GM23338 (cell line): ENCODE results near the gene USH1C. TPM values are rescaled to one million over a fixed set of nuclear protein-coding genes. Genes with fewer than 3 reads are reported as not detected.

Experiments
- ATAC-seq: fragments of 200-7000 bp; cut with Tn5 transposase; 3 replicates; pipeline ENCODE4 v1.9.1; 2020
- DNase-seq: peaks from one replicate; pipeline ENCODE4 v3.0.0-alpha.2; 2015; ENCODE audit warnings: low spot score
- H2AFZ ChIP-seq: fragments of 200-600 bp; sonication (generic); 2 replicates; pipeline ENCODE4 v1.8.0; 2016; ENCODE audit warnings: antibody characterized with exemption, mild to moderate bottlenecking, moderate library complexity
- H3F3A ChIP-seq: fragments of 200-600 bp; sonication (generic); replicated peaks from 2 replicates; pipeline ENCODE4 v1.8.0; 2017; ENCODE audit warnings: antibody characterized with exemption, mixed run types, low read depth
- H3K27ac ChIP-seq: fragments of 200-600 bp; sonication (generic); 2 replicates; pipeline ENCODE4 v1.6.1; 2016; ENCODE audit warnings: low read depth
- H3K27me3 ChIP-seq: fragments of 200-600 bp; sonication (generic); 2 replicates; pipeline ENCODE4 v1.8.0; 2016; ENCODE audit warnings: mild to moderate bottlenecking, mixed run types, moderate library complexity; ENCODE audit not compliant: insufficient read depth
- H3K36me3 ChIP-seq: fragments of 200-600 bp; sonication (generic); 2 replicates; pipeline ENCODE4 v1.8.0; 2016; ENCODE audit warnings: mild to moderate bottlenecking; ENCODE audit not compliant: insufficient read depth
- H3K4me1 ChIP-seq: fragments of 200-600 bp; sonication (generic); 2 replicates; pipeline ENCODE4 v1.8.0; 2016; ENCODE audit warnings: mild to moderate bottlenecking, moderate library complexity; ENCODE audit not compliant: insufficient read depth
- H3K4me2 ChIP-seq: fragments of 200-600 bp; sonication (generic); 2 replicates; pipeline ENCODE4 v1.7.1; 2017; ENCODE audit warnings: mixed run types
- H3K4me3 ChIP-seq: fragments of 200-600 bp; sonication (generic); 2 replicates; pipeline ENCODE4 v1.6.1; 2016; ENCODE audit warnings: mixed run types
- H3K79me2 ChIP-seq: fragments of 200-600 bp; sonication (generic); replicated peaks from 2 replicates; pipeline ENCODE4 v1.8.0; 2017; ENCODE audit warnings: mild to moderate bottlenecking; ENCODE audit not compliant: insufficient read depth
- H3K9me2 ChIP-seq: fragments of 200-600 bp; sonication (generic); 2 replicates; pipeline ENCODE4 v1.8.0; 2017; ENCODE audit not compliant: insufficient read depth
- H4K20me1 ChIP-seq: fragments of 200-600 bp; sonication (generic); replicated peaks from 2 replicates; pipeline ENCODE4 v1.8.0; 2017; ENCODE audit warnings: mild to moderate bottlenecking; ENCODE audit not compliant: insufficient read depth
- H3K27ac Mint-ChIP-seq: 2 replicates; pipeline ENCODE4 v1.8.0; 2020; ENCODE audit warnings: inconsistent platforms, mild to moderate bottlenecking, moderate library complexity, mixed read lengths
- H3K27me3 Mint-ChIP-seq: 3 replicates; pipeline ENCODE4 v1.8.0; 2022; ENCODE audit warnings: low read depth, mild to moderate bottlenecking, moderate library complexity, mixed read lengths, inconsistent platforms; ENCODE audit not compliant: insufficient read depth, poor library complexity
- H3K36me3 Mint-ChIP-seq: 3 replicates; pipeline ENCODE4 v1.8.0; 2021; ENCODE audit warnings: low read depth, mild to moderate bottlenecking, inconsistent platforms, moderate library complexity, mixed read lengths
- H3K4me1 Mint-ChIP-seq: 3 replicates; pipeline ENCODE4 v1.8.0; 2020; ENCODE audit warnings: mild to moderate bottlenecking, inconsistent platforms, mixed read lengths
- H3K4me3 Mint-ChIP-seq: 3 replicates; pipeline ENCODE4 v1.8.0; 2021; ENCODE audit warnings: moderate library complexity, mild to moderate bottlenecking, inconsistent platforms, mixed read lengths
- H3K9me3 Mint-ChIP-seq: 3 replicates; pipeline ENCODE4 v1.8.0; 2020; ENCODE audit warnings: moderate library complexity, mild to moderate bottlenecking, inconsistent platforms, mixed read lengths
- CREB1 ChIP-seq: fragments of 250-450 bp; sonication (Bioruptor Pico); IDR thresholded peaks from 2 replicates; pipeline ENCODE4 v1.5.0; 2020; ENCODE audit warnings: low read depth, mild to moderate bottlenecking, moderate library complexity
- ETS1 ChIP-seq: IDR thresholded peaks from 2 replicates; pipeline ENCODE4 v1.6.1; 2016; ENCODE audit warnings: antibody characterized with exemption
- EZH2 ChIP-seq: fragments of 200-600 bp; sonication (generic); IDR thresholded peaks from one replicate; pipeline ENCODE4 v1.8.0; 2017; ENCODE audit warnings: antibody characterized with exemption, mild to moderate bottlenecking, low read depth; ENCODE audit not compliant: unreplicated experiment
- EZH2phosphoT487 ChIP-seq: fragments of 200-600 bp; sonication (generic); IDR thresholded peaks from one replicate; pipeline ENCODE4 v1.8.1; 2018; ENCODE audit warnings: antibody characterized with exemption; ENCODE audit not compliant: unreplicated experiment
- JUNB ChIP-seq: IDR thresholded peaks from one replicate; pipeline ENCODE4 v1.6.1; 2016; ENCODE audit warnings: antibody characterized with exemption; ENCODE audit not compliant: unreplicated experiment
- NANOG ChIP-seq: IDR thresholded peaks from 2 replicates; pipeline ENCODE4 v1.6.1; 2016; ENCODE audit warnings: antibody characterized with exemption, borderline replicate concordance
- POLR2AphosphoS5 ChIP-seq: IDR thresholded peaks from 2 replicates; pipeline ENCODE4 v1.6.1; 2016; ENCODE audit warnings: antibody characterized with exemption, low read depth
- REST ChIP-seq: IDR thresholded peaks from one replicate; pipeline ENCODE4 v1.6.1; 2018; ENCODE audit warnings: antibody characterized with exemption; ENCODE audit not compliant: unreplicated experiment
- STAT1 ChIP-seq: IDR thresholded peaks from one replicate; pipeline ENCODE4 v1.6.1; 2016; ENCODE audit warnings: antibody characterized with exemption; ENCODE audit not compliant: unreplicated experiment
- ZNF114 ChIP-seq: fragments of 250-450 bp; sonication (Bioruptor Pico); IDR thresholded peaks from 2 replicates; pipeline ENCODE4 v1.5.0; 2020; ENCODE audit warnings: mild to moderate bottlenecking, moderate library complexity
- ZNF331 ChIP-seq: fragments of 250-450 bp; sonication (Bioruptor Pico); IDR thresholded peaks from 2 replicates; pipeline ENCODE4 v1.5.0; 2020; ENCODE audit warnings: low read depth, mild to moderate bottlenecking, moderate library complexity
- ZNF462 ChIP-seq: fragments of 250-450 bp; sonication (Bioruptor Pico); IDR thresholded peaks from 2 replicates; pipeline ENCODE4 v1.5.0; 2020; ENCODE audit warnings: mild to moderate bottlenecking, moderate library complexity
- polyA plus RNA-seq: library from polyadenylated mRNA; unstranded; fragments of >200 nt; fragmentation: Nextera tagmentation; extraction: Ambion mirVana; gene quantifications from 2 replicates; pipeline ENCODE4 v1.2.1, GENCODE V29; 2016
- total RNA-seq: library from RNA; depleted of rRNA; stranded (reverse); fragments of >200 nt; shearing (Covaris generic); gene quantifications from 2 replicates; pipeline ENCODE4 v1.2.3, GENCODE V29; 2014
- TF ChIP-seq, protein P1 (sequence below), 2 experiments: fragments of 200-600 bp in 1 of 2; sonication (generic) in 1 of 2; conservative IDR thresholded peaks; 2 replicates each; pipeline versions ENCODE4 v1.5.1 to v1.6.1; 2016 to 2017; ENCODE audit warnings: antibody characterized with exemption in 2 of 2, low read depth in 2 of 2, mild to moderate bottlenecking in 2 of 2, moderate library complexity in 1 of 2

The USH1C gene
- total and polyA plus RNA-seq, 2 experiments from 2014 or later = 1.3 to 1.8 TPM

DNA sequence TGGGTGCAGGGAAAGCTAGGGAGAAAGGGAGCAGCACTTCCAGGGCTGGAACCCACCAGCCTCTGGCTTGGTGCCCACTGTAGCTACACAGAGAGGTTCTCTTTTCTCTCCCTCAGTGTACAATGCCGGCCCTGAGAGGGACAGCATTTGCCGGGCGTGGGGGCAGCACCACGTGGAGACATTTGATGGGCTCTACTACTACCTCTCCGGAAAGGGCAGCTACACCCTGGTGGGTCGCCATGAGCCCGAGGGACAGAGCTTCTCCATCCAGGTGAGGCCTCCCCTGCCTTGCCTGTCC is 9.0 kb upstream of the USH1C start:
- H3K27me3 ChIP-seq = no peaks in the 10 kb centered on the region
- H3K4me1 ChIP-seq = peaks cover under 1% of the 10 kb centered on the region; the same call in 1 of the 2 replicates
- H3K27ac ChIP-seq = no peak overlapping the region
- Mint-ChIP-seq H3K36me3 (no peaks in the 10 kb centered on the region), H3K27me3 (peaks cover 4% of the 10 kb centered on the region), H3K9me3 (no peaks in the 10 kb centered on the region), H3K4me3 (no peak overlapping the region), H3K4me1 (peaks cover 11% of the 10 kb centered on the region), H3K27ac (no peak overlapping the region)
- TF ChIP-seq ZNF331 (CRISPR knock-in tag) (no peak), POLR2AphosphoS5 (no peak), CREB1 (CRISPR knock-in tag) (no peak), ZNF462 (CRISPR knock-in tag) (no peak), ETS1 (no peak), REST (no peak), EZH2phosphoT487 (no peak), JUNB (no peak), EZH2 (no peak), ZNF114 (CRISPR knock-in tag) (no peak), STAT1 (no peak), NANOG (no peak)
- TF ChIP-seq, protein P1, sequence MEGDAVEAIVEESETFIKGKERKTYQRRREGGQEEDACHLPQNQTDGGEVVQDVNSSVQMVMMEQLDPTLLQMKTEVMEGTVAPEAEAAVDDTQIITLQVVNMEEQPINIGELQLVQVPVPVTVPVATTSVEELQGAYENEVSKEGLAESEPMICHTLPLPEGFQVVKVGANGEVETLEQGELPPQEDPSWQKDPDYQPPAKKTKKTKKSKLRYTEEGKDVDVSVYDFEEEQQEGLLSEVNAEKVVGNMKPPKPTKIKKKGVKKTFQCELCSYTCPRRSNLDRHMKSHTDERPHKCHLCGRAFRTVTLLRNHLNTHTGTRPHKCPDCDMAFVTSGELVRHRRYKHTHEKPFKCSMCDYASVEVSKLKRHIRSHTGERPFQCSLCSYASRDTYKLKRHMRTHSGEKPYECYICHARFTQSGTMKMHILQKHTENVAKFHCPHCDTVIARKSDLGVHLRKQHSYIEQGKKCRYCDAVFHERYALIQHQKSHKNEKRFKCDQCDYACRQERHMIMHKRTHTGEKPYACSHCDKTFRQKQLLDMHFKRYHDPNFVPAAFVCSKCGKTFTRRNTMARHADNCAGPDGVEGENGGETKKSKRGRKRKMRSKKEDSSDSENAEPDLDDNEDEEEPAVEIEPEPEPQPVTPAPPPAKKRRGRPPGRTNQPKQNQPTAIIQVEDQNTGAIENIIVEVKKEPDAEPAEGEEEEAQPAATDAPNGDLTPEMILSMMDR (conservative IDR thresholded peaks at IDR 0.05; ENCODE audit: low read depth in 2 of 2) = no peak
- no peak overlapping the region for H3K4me3 ChIP-seq
- H3K4me2 ChIP-seq = no peak overlapping the region
- H3F3A ChIP-seq = no peaks in the 10 kb centered on the region
- H2AFZ ChIP-seq = no peak overlapping the region
- no peaks in the 10 kb centered on the region for H3K36me3 ChIP-seq
- H3K9me2 ChIP-seq = no peaks in the 10 kb centered on the region
- H4K20me1 ChIP-seq = no peaks in the 10 kb centered on the region
- ATAC-seq (no peak), DNase-seq (no peak)
- H3K79me2 ChIP-seq = no peaks in the 10 kb centered on the region
